K562 (cell line): ENCODE measurements around the gene CNOT4. TPM values are rescaled to one million over a fixed set of nuclear protein-coding genes. Genes with fewer than 3 reads are reported as not detected.

Experiments used
- AFF1 ChIP-seq, 2 experiments: fragments of 450-650 bp; IDR thresholded peaks; 2 replicates each; pipeline ENCODE4 v1.6.1; 2018; ENCODE audit warnings: mild to moderate bottlenecking in 2 of 2, low read depth in 1 of 2; ENCODE audit not compliant: partially characterized antibody in 2 of 2
- CBX8 ChIP-seq: fragments of 200-600 bp; sonication (generic); IDR thresholded peaks from 2 replicates; pipeline ENCODE4 v1.6.1; 2012; ENCODE audit warnings: borderline replicate concordance, mixed run types, low read depth, mild to moderate bottlenecking, moderate library complexity, mixed read lengths, low read length, control low read depth, inconsistent platforms; ENCODE audit not compliant: poor library complexity, severe bottlenecking; ENCODE audit errors: extremely low read depth
- CHD1 ChIP-seq: fragments of 200-600 bp; sonication (generic); IDR thresholded peaks from one replicate; pipeline ENCODE4 v1.6.1; 2012; ENCODE audit warnings: mild to moderate bottlenecking, moderate library complexity, low read length, inconsistent platforms
- ELF4 ChIP-seq: fragments of 450-650 bp; formaldehyde crosslinking; IDR thresholded peaks from 2 replicates; pipeline ENCODE4 v1.4.0; 2022; ENCODE audit warnings: missing genetic modification characterization
- GMEB1 ChIP-seq: fragments of 250-450 bp; sonication (Bioruptor Pico); IDR thresholded peaks from 2 replicates; pipeline ENCODE4 v1.4.0; 2020; ENCODE audit warnings: mild to moderate bottlenecking
- KLF16 ChIP-seq: IDR thresholded peaks from 2 replicates; pipeline ENCODE4 v1.6.1; 2016; ENCODE audit warnings: antibody characterized with exemption
- MECOM ChIP-seq: fragments of 250-450 bp; sonication (Bioruptor Pico); IDR thresholded peaks from 2 replicates; pipeline ENCODE4 v1.8.0; 2022; ENCODE audit warnings: inconsistent platforms
- NUFIP1 ChIP-seq: fragments of 450-650 bp; IDR thresholded peaks from 2 replicates; pipeline ENCODE4 v1.6.1; 2018; ENCODE audit not compliant: partially characterized antibody
- POLR2A ChIP-seq: fragments of 450-650 bp; conservative IDR thresholded peaks from 2 replicates; pipeline ENCODE4 v1.6.1; 2016
- POLR3A ChIP-seq: IDR thresholded peaks from 2 replicates; pipeline ENCODE4 v1.6.1; 2011; ENCODE audit warnings: borderline replicate concordance, mild to moderate bottlenecking, moderate library complexity; ENCODE audit not compliant: insufficient read length, insufficient read depth; ENCODE audit errors: extremely low read depth
- SIRT6 ChIP-seq: IDR thresholded peaks from one replicate; pipeline ENCODE4 v1.6.1; 2012; ENCODE audit warnings: low read depth, mild to moderate bottlenecking, control low read depth, inconsistent platforms, low read length, moderate library complexity
- SMAD4 ChIP-seq: fragments of 250-450 bp; sonication (Bioruptor Pico); conservative IDR thresholded peaks from 2 replicates; pipeline ENCODE4 v1.8.0; 2021; ENCODE audit warnings: inconsistent platforms, mild to moderate bottlenecking, moderate library complexity
- TAF9B ChIP-seq: fragments of 450-650 bp; IDR thresholded peaks from 2 replicates; pipeline ENCODE4 v1.6.1; 2018; ENCODE audit warnings: mild to moderate bottlenecking; ENCODE audit not compliant: partially characterized antibody
- TCF15 ChIP-seq: fragments of 250-450 bp; sonication (Bioruptor Pico); IDR thresholded peaks from 2 replicates; pipeline ENCODE4 v1.8.0; 2022; ENCODE audit warnings: moderate library complexity, mild to moderate bottlenecking, inconsistent platforms
- TEAD4 ChIP-seq, 2 experiments: sonication (generic) in 1 of 2; formaldehyde crosslinking in 1 of 2; IDR thresholded peaks; 2 replicates each; pipeline versions ENCODE4 v1.6.1 to v1.8.0; 2012 to 2022; ENCODE audit warnings: borderline replicate concordance in 1 of 2, inconsistent platforms in 1 of 2, low read length in 1 of 2, mild to moderate bottlenecking in 1 of 2, missing genetic modification reagents in 1 of 2
- TFE3 ChIP-seq: fragments of 450-650 bp; formaldehyde crosslinking; IDR thresholded peaks from 2 replicates; pipeline ENCODE4 v1.4.0; 2020; ENCODE audit warnings: mild to moderate bottlenecking, mixed read lengths
- ZBTB17 ChIP-seq: fragments of 450-650 bp; formaldehyde crosslinking; IDR thresholded peaks from 2 replicates; pipeline ENCODE4 v1.4.0; 2020; ENCODE audit warnings: mild to moderate bottlenecking
- ZNF184 ChIP-seq: sonication (generic); formaldehyde crosslinking; IDR thresholded peaks from 2 replicates; pipeline ENCODE4 v1.5.0; 2020; ENCODE audit warnings: missing genetic modification reagents
- ZNF24 ChIP-seq: fragments of 450-650 bp; IDR thresholded peaks from 2 replicates; pipeline ENCODE4 v1.6.1; 2016
- ZNF444 ChIP-seq: fragments of 250-450 bp; sonication (Bioruptor Pico); IDR thresholded peaks from 2 replicates; pipeline ENCODE4 v1.4.0; 2020; ENCODE audit warnings: mild to moderate bottlenecking, moderate library complexity
- ZNF507 ChIP-seq: conservative IDR thresholded peaks from 2 replicates; pipeline ENCODE4 v1.6.1; 2017; ENCODE audit warnings: missing genetic modification characterization, missing compliant biosample characterization
- ZNF561 ChIP-seq: fragments of 450-650 bp; formaldehyde crosslinking; conservative IDR thresholded peaks from 2 replicates; pipeline ENCODE4 v1.4.0; 2020; ENCODE audit warnings: mild to moderate bottlenecking, moderate library complexity
- ZNF586 ChIP-seq: fragments of 450-650 bp; formaldehyde crosslinking; conservative IDR thresholded peaks from 2 replicates; pipeline ENCODE4 v1.4.0; 2020; ENCODE audit warnings: mild to moderate bottlenecking, moderate library complexity
- polyA plus RNA-seq, 8 experiments: library from polyadenylated mRNA; depleted of rRNA in 4 of 8; stranded (reverse) in 5 of 8; unstranded in 3 of 8; fragments of >200 nt; fragmentation: Nextera tagmentation in 2 of 8; fragmentation: Illumina TruSeq in 1 of 8; extraction: Ambion mirVana in 2 of 8; extraction: Trizol in 1 of 8; gene quantifications; 2 replicates each; pipeline versions ENCODE4 v1.2.1 to v1.2.3, GENCODE V29; 2011 to 2014; ENCODE audit warnings: inconsistent platforms in 1 of 8, missing spikeins in 1 of 8
- total RNA-seq, 7 experiments: library from RNA; depleted of rRNA in 6 of 7; stranded (reverse); fragments of >200 nt in 6 of 7; fragmentation: Illumina TruSeq in 2 of 7; extraction: Trizol in 2 of 7; gene quantifications; 2 replicates each; pipeline versions ENCODE4 v1.2.1 to v1.2.3, GENCODE V29; 2011 to 2021; ENCODE audit warnings: low replicate concordance in 1 of 7

The CNOT4 gene
- total and polyA plus RNA-seq, 9 of the 15 experiments (the other 6 are each of a cell fraction or from before 2014, with no cell fraction given), result 8.6 to 24.1 (median 15.4) TPM

GRCh38 chr7:135490783-135491182, 19.1 kb downstream of the CNOT4 start (continued):
- TF ChIP-seq GMEB1 (CRISPR knock-in tag) (no peak), CBX8 (no peak), ZNF507 (no peak), TAF9B (no peak), NUFIP1 (no peak), TFE3 (CRISPR knock-in tag) (no peak), ZNF184 (CRISPR knock-in tag) (no peak), SMAD4 (CRISPR knock-in tag) (no peak), CHD1 (no peak), AFF1 (IDR thresholded peaks at IDR 0.05; ENCODE audit: low read depth in 1 of 2, partially characterized antibody in 2 of 2) (peak in 1 of 2 experiments; percentile 36), ZNF444 (no peak), POLR3A (no peak), MECOM (CRISPR knock-in tag) (0 out of 2 replicates have a peak, but pooled peaks have one; percentile 6), ZNF586 (CRISPR knock-in tag) (no peak), POLR2A (no peak), ELF4 (CRISPR knock-in tag) (0 out of 2 replicates have a peak, but pooled peaks have one; percentile 22), ZNF24 (peak; percentile 96), TCF15 (no peak), ZBTB17 (CRISPR knock-in tag) (no peak), KLF16 (no peak), SIRT6 (no peak), TEAD4 (IDR thresholded peaks at IDR 0.05; ENCODE audit: low read length) (peak; percentile 46; the same call in 1 of the 2 replicates), TEAD4 (CRISPR knock-in tag; IDR thresholded peaks at IDR 0.05; ENCODE audit: borderline replicate concordance) (no peak), ZNF561 (no peak)
